HG03575 (cell line): ENCODE results near the gene KIAA0232.

Experiments used
- ATAC-seq: cut with Tn5 transposase; IDR thresholded peaks from one replicate; pipeline ENCODE4 v1.9.1; 2021; ENCODE audit not compliant: unreplicated experiment, insufficient number of reproducible peaks, low FRiP score; ENCODE audit errors: extremely low read depth

The KIAA0232 gene, protein sequence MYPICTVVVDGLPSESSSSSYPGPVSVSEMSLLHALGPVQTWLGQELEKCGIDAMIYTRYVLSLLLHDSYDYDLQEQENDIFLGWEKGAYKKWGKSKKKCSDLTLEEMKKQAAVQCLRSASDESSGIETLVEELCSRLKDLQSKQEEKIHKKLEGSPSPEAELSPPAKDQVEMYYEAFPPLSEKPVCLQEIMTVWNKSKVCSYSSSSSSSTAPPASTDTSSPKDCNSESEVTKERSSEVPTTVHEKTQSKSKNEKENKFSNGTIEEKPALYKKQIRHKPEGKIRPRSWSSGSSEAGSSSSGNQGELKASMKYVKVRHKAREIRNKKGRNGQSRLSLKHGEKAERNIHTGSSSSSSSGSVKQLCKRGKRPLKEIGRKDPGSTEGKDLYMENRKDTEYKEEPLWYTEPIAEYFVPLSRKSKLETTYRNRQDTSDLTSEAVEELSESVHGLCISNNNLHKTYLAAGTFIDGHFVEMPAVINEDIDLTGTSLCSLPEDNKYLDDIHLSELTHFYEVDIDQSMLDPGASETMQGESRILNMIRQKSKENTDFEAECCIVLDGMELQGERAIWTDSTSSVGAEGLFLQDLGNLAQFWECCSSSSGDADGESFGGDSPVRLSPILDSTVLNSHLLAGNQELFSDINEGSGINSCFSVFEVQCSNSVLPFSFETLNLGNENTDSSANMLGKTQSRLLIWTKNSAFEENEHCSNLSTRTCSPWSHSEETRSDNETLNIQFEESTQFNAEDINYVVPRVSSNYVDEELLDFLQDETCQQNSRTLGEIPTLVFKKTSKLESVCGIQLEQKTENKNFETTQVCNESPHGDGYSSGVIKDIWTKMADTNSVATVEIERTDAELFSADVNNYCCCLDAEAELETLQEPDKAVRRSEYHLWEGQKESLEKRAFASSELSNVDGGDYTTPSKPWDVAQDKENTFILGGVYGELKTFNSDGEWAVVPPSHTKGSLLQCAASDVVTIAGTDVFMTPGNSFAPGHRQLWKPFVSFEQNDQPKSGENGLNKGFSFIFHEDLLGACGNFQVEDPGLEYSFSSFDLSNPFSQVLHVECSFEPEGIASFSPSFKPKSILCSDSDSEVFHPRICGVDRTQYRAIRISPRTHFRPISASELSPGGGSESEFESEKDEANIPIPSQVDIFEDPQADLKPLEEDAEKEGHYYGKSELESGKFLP (N-terminal part only)

DNA sequence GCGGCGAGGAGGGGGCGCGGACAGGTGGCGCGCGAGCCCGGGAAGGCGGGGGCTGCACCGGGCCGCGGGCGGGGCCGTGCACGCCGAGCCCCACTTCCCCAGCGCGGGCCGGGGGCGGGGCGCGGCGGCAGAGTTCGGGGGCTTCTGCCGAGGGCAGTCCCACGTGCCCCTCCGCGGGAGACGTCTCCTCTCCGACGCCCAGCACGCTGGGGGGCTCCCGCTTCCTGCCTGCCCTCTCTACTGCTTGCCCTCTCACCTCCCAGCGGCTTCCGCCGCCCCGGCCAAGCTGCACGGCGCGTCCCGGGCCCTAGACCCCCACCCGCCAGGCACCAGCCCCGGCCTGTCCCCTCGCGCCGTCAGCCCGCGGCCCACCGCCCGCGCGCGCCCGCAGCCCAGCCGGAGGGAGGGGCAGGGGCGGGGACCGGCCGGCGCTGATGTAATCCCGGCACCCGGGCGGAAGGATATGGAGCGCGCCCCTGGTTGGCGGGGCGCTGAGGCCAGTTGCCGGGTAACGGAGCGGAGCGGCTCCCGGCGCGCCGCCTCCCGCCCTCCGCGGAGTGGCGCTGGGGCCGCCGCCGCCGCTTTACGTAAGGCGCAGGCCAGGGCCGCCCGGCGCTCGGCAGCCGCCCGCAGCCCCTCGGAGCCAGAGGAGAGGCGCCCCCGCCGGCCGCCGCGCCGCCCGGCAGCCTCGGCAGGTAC is at the start of gene KIAA0232:
TSS of gene KIAA0232 (plus strand) at position 581 of the 699 bp plus-strand sequence. CDS start 41,727 bp downstream, outside the sequence.
- ATAC-seq = peak; percentile 47

DNA sequence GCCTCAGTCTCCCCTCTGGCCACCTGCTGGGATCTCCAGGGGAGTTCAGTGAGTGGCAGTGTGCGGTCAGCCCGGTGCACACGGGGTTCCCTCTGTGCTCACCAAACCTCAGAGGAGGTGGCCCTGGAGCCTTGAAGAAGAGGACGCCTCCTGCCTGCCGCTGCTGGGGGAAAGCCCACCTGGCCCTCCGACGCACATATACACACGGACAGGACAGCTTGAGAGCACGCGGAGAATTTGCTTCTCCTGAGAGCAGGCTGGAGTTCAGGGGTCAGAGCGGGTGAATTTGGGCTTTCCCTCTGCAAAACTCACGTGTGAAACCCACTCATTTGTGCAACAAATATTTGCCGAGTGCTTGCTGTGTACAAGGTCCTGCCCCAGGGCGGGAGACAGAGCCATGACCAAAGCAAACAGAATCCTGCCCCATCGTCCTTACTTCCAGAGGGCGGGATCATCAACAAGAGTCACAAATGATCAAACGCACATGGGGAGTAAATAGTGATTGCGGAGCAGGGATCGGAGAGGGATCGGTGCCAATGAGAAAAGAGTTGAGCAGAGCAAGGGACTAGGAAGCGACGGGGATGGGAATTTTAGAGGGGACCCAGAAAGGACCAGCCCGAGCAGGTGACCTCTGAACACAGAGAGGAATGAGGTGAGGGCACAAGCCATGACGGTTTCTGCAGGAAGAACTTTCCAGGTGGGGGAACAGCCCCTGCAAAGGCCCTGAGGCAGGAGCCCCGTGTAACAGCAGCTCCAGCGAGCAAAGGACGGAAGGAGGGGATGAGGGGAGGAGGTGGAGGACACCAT is 49.0 kb upstream of the KIAA0232 start:
- no peak for ATAC-seq

DNA sequence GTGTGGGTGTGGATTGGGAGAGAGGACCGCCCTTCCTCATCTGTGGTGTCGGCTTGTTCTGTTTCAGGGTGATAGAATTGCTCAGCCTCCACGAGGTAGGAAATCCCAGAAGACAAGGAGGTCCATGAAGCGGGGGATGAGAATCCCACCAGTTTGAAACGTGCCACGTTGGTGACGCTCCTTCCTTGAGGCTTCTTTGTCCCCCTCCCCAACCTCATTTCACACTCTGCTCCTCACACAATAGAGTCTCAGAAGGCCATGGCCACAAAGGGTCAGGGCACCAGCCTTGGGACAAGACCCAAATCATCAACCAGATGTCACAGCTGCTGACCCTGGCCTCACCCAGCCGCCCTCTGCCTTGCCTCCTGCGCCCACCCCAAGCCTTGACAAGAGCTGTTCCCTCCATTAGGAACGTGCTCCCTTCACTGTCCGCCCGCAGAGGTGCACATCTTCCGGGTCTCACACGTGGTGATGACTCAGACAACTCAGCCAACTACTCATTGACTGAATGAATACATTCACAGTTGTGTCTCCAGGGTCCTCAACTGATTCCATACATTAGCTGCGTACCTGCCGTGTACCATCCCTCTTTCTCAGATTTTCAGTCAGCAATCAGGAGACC is 48.3 kb upstream of the KIAA0232 start:
- ATAC-seq = no peak

DNA sequence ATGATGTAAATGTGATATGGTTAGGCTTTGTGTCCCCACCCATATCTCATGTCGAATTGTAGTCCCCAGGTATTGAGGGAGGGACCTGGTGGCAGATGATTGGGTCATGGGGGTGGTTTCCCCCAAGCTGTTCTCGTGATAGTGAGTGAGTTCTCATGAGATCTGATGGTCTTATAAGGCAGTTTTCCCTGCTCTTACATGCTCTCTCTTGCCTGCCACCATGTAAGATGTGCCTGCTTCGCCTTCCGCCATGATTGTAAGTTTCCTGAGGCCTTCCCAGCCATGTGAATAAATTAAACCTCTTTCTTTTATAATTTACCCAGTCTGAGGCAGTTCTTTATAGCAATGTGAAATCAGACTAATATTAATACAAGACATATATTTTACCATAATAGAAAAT is 42.6 kb upstream of the KIAA0232 start:
- ATAC-seq = no peak

DNA sequence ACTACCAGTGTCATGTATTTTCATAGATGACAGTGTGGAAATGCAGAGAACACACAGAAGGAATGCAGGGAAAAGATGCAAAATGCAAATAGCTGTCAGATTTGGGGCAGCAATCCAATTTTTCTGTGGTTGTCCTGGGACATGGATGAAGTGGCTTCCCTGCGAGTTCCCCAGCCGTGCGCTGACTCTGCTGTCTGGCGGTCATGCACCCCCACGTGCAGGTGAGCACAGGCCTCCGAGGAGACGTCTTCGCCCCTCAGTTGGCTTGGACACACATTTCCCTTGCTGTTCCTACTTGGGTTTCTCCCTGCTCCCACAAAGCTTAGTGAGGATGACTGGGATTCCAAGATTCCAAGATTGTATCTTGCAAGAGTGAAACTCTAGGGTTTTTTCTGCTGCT is 42.2 kb upstream of the KIAA0232 start:
- no peak for ATAC-seq

DNA sequence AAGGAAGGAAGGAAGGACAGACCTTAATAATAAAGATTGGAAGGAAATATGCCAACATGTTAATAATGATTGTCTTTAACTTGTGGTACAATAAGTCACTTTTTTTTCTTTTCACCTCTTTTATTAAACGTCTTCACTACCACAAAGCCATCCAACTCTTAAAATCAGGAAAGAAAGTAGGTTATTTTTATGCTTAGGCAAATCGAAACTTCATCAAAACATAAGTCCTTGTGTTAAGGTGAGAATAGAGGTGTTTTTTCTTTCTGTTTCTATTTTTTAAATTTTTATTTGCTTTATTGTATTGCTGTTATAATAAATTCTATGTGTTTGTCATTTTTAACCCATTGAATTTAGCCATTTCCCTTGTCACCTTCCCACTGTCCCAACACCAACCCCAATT is 40.0 kb upstream of the KIAA0232 start:
- no peak for ATAC-seq

DNA sequence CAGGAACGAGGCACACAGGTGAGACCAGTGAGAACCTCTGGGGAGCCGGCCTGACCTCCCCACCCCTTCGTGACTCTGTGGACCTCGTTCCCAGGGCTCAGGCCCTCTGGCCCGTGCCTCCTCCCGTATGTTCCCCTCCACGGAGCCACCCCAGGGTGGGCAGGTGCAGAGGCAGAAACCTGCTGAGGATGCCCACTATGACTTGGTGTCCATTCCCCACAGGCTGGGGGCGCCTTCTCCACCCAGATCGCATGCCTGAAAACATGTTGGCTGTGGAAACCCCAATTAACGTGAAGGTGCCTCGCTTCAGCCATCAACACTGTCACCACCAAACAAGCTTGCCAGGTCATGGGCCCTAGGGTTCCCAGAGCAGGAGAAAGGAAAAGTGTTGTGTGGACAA is 39.5 kb upstream of the KIAA0232 start:
- no peak for ATAC-seq

DNA sequence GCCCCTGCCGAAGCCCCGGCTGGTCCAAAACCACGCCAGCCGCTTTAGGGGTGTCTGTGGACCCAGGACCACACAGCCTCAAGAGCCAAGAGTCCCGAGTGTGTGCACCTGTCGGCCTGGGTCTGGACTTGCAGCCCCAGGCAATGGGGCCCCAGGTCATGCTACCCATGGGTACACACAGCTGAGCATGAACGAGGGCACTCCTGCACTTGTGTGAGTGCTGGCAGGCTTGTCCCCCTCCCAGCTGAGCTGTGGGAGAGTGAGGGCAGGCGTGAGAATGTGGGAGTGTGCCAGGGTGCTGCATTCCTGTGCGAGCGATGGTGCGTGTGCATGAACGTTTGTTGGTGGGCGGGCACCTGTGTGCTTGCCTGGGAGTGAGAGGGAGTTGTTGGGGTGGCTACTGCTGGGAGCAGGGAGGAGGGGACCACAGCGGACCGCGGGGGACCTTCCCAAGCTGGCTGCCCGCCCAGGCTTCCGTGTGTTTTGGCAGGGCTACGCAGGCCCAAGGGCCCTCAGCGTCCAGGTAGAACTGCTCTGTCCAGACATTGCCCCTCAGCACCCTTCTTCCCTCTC is 35.7 kb upstream of the KIAA0232 start:
- no peak for ATAC-seq

DNA sequence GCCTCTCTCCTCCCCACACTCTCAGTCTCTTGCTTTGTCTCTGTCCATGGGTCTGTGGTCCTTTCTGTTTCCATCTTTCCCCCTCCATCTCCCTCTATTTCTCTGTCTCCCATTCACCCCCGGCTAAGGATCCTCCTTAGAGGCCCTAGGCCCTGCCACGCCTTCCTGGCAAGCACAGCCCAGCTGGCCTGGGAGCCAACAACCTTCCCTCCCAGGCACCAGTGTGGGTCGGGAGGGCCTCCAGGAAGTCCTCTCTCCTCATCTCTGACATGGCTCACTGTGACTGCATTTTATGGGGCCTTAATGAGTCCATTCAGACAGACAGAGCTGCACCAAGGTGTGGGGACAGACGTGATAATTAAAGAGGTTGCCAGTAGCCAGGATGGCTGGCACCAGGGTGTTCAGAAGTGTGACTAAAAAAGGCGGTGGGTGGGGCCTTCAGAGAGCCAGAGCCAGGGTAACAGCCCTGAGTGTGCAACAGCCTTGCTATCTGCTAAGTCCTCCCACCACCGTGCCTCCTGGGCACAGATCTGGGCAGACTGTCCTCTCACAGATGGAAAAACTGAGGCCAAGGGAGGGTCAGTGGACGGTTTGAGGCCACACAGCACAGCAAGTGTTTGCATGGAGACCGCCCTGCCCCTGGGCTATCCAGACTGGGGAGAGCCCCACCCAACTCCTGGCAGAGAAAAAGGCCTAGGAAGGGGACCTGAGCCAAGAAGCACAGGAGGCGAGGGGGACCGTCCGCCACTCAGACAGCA is 35.1 kb upstream of the KIAA0232 start:
- no peak for ATAC-seq

DNA sequence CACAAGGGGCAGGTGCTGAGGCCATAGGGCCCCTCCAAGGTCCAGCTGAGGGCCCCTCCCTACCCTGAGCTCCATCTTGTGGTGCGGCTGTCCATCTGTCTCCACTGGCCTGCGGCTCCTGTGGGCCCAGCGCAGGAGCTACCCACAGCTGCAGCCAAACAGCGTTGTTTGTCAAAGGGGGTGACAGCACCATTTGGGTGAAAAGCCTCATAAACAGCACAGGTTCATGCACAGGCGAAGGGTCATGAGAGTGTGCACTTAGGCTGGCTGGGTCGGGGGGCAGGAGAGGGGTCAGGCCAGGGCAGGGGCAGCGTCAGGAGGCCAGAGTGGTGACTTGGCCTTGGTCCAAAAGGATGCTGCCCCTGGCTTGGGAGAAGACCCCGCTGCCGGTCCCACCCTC is 34.2 kb upstream of the KIAA0232 start:
- ATAC-seq = no peak

DNA sequence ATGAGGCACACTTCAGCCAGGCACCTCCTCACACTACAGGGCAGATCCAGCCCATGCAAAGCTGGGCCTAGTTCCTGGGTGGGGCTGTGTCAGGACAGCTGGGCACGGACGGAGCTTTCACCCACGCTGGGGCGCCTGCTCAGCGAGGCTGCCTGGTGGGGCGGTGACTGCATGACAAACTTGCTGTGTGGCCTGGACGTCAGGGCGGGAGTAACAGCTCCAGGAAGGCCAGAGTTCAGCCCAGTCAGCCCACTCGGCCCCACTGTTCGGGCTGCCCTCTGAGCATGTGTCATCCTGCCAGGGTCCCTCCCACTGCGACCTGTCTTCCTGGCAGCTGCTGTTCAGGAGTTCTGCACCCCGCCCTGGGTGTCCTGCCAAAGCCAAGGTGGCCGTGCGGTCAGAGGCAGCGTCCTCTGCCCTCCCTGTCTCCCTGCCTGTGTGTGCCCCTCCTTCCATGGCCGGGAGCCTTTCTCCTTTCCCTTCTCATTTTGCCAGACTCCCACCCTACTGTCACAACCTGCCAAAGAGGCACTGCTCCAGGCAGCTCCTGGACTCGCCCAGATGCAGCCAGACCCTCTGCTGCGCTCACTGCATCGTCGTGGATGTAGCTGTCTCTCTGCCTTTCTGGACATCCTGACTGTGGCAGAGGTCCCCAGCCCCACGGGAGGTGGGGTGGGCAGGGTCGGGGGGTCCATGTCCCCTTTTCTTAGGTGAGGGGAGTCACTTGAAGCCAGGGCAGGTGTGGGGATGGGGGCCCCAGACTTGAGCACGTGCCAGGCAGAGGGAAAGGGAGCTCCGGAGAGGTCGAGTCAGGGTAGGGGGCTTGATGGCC is 33.0 kb upstream of the KIAA0232 start:
- no peak for ATAC-seq

DNA sequence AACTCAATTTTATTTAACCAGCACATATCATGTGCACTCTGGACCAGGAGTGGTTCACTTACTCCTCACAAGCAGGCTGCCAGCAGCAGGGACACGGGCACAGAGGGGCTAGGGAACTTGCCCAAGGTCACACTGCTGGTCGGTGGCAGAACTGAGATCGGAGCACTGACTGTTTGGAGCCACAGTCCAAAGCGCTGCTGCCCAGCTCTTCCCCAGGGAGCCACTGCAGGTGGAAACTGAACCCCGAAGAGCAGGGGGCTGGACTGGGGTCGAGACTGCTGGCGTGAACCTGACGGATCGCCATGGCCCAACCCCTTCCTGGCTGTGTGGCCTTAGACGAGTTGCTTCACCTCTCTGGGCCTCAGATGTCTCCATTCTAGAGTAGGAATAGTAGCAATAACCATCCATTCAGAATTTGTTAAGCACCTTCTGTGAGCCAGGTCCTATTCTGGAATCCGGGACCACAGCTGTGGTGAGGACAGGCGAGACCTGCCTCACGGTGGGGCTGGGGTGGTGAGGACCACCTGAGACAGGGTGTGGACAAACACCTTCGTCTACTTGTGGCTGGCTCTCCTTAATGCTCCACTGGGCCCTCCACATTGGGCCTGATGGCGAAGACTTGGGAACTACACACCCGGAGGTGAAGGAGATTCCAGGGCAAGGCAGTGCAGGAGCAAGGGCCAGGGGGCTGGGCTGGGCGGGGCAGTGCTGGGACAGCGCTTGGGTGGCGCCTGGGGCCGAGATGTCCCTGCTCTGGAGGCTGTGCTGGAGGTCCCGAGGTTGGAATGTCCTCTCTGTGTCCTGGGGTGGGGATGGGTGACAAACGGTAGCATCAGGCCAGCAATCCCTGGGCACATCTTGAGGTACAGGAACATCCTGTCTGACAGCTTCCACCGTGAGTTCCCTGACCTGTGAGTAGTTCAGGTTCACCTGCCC is 32.0 kb upstream of the KIAA0232 start:
- no peak for ATAC-seq

DNA sequence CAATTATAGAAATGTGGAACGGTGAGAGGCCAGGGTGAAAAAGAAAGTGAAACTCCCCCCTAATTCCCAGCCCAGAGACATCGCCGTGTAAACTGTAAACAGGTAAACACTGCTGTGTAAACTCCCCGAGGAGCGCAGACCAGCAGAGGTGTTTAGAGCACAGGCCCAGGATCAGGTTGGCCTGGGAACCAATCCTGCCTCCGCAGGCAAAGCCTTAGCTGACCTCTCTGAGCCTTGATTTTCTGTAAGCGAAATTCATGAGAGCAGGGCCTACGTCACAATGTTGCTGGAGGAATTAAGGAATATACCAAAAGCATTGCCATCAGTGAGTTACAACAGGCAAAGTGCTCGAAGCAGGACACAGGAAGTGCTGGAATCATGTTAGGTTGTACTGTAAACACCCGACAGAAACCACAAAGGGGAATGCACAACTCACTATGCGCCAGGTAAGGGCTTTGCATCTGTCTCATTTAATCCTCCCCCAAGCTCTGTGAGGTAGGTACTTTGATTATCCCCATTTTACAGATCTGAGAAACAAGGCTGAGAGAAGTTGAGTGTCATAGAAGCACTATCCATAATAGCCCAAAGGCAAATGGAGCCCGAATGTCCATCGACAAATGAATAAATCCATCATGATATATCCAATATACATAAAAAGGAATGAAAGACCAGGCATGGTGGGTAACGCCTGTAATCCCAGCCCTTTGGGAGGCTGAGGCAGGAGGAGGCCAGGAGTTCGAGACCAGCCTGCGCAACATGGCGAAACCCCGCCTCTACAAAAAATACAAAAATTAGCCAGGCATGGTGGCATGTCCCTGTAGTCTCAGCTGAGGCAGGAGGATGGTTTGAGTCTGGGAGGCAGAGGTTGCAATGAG is 30.7 kb upstream of the KIAA0232 start:
- ATAC-seq = no peak

DNA sequence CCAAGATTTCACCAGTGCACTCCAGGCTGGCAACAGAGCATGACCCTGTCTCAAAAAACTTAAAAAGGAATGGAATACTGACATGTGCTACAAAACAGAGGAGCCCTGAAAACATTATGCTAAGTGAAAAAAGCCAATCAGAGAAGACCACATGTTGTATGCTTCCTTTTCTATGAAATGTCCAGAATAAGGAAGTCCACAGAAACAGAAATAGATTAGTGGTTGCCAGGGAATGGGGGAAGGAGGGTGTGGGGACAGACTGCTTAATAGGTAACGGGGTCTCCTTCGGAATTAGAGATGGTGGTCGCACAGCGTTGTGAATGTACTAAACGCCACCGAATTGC is 30.1 kb upstream of the KIAA0232 start:
- ATAC-seq = no peak
